HG03521 (cell line): ENCODE data around the gene SLC38A9.

Experiments
- ATAC-seq: cut with Tn5 transposase; IDR thresholded peaks from one replicate; pipeline ENCODE4 v1.9.1; 2021; ENCODE audit warnings: mild to moderate bottlenecking, moderate library complexity; ENCODE audit not compliant: unreplicated experiment

Gene SLC38A9

DNA sequence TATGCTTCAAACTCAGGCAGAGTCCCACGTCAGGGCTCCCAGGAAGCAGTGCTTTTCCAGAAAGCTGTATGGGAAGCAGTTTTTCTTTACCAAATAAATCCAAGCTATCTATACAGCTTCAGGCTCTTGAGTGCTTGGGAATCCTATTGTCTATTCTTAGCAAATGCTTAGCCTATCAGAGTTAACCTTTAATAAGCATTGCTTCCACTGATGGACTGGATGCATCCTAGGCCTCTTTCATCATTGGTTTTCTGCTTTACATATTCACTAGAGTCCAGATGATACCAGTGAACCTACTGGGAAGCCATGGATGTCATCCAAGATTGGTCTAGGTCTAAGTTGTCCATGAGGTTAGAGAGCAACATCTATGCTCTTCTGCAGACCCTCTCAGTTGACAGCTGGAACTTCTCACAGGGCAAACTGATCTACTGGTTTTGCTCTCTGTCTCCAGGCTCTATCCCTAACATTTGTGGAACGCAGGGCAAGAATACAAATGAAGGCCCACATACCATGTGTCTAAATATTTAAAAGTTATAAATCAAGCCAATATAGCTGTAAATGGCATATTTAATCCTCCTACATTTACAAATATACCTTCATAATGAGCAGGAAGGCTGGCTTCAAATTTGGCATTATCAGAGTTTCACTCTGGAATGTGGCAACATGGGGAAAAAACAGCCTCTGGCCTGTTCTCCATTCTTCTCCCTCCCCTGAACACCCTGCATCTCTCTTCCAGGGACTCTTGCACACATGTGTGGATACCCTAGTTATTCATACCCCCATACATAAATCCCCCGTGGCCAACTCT lies 127.5 kb downstream of the SLC38A9 start:
- ATAC-seq: no peak

DNA sequence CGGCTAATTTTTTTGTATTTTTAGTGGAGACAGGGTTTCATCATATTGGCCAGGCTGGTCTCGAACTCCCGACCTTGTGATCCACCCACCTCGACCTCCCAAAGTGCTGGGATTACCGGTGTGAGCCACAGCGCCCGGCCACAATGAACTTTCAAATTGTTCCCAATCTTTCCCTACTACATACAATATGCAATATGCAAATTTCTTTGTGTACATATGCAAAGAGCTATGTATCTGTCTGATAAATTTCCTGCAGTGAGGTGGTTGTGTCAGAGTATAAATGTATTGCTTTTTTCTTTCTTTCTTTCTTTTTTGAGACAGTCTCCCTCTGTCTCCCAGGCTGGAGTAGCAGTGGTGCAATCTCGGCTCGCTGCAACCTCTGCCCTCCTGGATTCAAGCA lies 128.5 kb downstream of the SLC38A9 start:
- no peak for ATAC-seq

DNA sequence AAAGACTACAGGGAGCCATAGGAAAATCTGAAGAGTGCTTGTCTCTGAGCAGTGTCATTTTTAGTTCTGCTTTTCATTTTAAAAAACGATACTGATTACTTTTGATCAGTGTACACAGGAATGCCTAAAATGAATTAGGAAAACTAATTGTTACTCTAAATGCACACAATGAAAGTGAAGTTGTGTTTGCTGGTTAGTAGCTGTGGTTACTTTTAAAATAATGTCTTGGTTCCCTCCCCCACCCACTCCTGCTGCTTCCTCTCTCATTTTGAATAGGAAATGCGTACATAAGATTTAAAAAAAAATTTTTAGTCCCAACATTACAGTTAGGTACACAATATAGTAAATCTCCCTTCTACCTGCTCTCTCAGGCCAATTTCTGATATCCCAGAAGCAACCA lies 129.9 kb downstream of the SLC38A9 start:
- no peak for ATAC-seq

DNA sequence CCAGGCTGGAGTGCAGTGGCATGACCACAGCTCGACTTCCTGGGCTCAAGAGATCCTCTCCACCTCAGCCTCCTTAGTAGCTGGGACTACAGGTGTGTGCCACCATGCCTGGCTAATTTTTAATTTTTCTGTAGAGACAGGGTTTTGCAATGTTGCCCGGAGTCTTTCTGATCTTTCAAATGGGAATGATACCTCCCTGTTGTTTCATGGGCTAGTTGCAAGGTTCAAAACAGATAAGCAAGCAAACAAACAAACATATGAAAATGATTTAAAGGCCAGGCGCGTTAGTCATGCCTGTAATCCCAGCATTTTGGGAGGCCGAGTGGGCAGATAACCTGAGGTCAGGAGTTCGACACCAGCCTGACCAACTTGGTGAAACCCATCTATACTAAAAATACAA lies 132.1 kb downstream of the SLC38A9 start:
- ATAC-seq: no peak

GRCh38 chr5:55578771-55579170 lies 133.4 kb downstream of the SLC38A9 start:
- no peak for ATAC-seq

DNA sequence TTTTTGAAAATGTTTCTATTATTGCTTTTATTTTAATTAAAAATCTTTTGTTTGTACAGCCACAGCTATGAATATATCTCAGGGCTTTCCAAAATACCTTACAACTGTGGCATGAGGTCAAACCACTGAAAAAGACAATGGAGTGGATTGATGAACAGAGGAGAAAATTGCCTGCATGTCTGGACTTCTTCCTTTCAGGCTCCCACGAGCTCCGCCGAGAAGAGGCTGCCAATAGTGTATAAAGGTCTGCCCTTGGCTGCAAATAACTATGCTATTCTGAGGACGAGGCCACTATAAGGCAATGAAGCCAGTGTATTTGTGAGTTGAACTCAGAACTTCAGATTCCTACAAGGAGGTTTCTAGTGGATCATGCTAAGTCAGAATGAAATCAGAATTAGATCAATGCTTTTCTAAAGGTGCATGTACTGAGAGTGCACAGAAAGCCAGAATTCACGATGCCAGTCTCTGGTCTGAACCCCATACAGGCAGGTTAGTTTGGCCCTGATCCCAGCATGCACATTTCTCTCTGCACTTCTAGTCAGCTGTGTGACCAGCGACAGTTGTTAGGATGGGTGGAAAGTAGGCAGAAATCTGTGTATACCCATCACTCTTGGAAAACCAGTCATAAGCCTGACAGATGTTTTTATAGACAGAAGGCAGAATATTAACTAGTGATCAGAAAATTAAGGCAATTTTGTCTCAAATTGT lies 134.6 kb downstream of the SLC38A9 start:
- no peak for ATAC-seq

- ATAC-seq: no peak
Measured at GRCh38 chr5:55576661-55577060, 135.5 kb downstream of the SLC38A9 start.
